H1 (cell line): ENCODE measurements around the gene OR52W1. TPM values are rescaled to one million over a fixed set of nuclear protein-coding genes. Genes with fewer than 3 reads are reported as not detected.

ENCODE experiments used
- CTCF ChIA-PET: fragments of 300-600 bp; sonication (Branson Sonifier 250); formaldehyde crosslinking; loops from one replicate; lab custom pipeline; 2021; ENCODE audit not compliant: partially characterized antibody; lab: Charles Lee
- POLR2A ChIA-PET: fragments of 300-600 bp; sonication (Branson Sonifier 250); formaldehyde crosslinking; loops from one replicate; lab custom pipeline; 2021; ENCODE audit warnings: inconsistent platforms; ENCODE audit not compliant: partially characterized antibody; lab: Charles Lee
- DNase-seq, 2 experiments: peaks; one replicate each; pipeline versions ENCODE4 v3.0.0 to v3.0.0-alpha.2; 2010 to 2022; ENCODE audit warnings: low spot score in 2 of 2, low read depth in 1 of 2, mixed read lengths in 1 of 2
- FAIRE-seq: peaks from 2 replicates; lab custom pipeline; 2011; peaks lifted over from hg19 to GRCh38; lab: Jason Lieb, UNC
- H2AFZ ChIP-seq: 2 replicates; pipeline ENCODE4 v1.8.1; 2012; ENCODE audit warnings: low read length, inconsistent platforms
- H2AK5ac ChIP-seq: 2 replicates; pipeline ENCODE4 v1.6.1; 2013; ENCODE audit warnings: low read depth, low read length
- H2BK120ac ChIP-seq: replicated peaks from 2 replicates; pipeline ENCODE3; 2013; ENCODE audit warnings: low read depth, low read length, inconsistent platforms
- H2BK12ac ChIP-seq: 2 replicates; pipeline ENCODE4 v1.6.1; 2013; ENCODE audit warnings: low read depth, low read length
- H2BK15ac ChIP-seq: 2 replicates; pipeline ENCODE4 v1.6.1; 2013; ENCODE audit warnings: low read length
- H2BK20ac ChIP-seq: 2 replicates; pipeline ENCODE4 v1.6.1; 2013; ENCODE audit warnings: low read length
- H2BK5ac ChIP-seq: 2 replicates; pipeline ENCODE4 v1.6.1; 2013; ENCODE audit warnings: low read depth, low read length
- H3K14ac ChIP-seq: 2 replicates; pipeline ENCODE4 v1.6.1; 2013; ENCODE audit warnings: inconsistent platforms; ENCODE audit not compliant: insufficient read length
- H3K18ac ChIP-seq: 2 replicates; pipeline ENCODE4 v1.6.1; 2013; ENCODE audit warnings: low read length; ENCODE audit errors: extremely low read depth
- H3K23ac ChIP-seq: 2 replicates; pipeline ENCODE4 v1.6.1; 2013; ENCODE audit warnings: inconsistent platforms; ENCODE audit not compliant: insufficient read length
- H3K23me2 ChIP-seq: 2 replicates; pipeline ENCODE4 v1.6.1; 2013; ENCODE audit warnings: low read depth, low read length
- H3K27ac ChIP-seq: 2 replicates; pipeline ENCODE4 v1.6.1; 2011; ENCODE audit warnings: low read depth, low read length, inconsistent platforms
- H3K27me3 ChIP-seq, 4 experiments: replicated peaks in 1 of 4; 1 replicate in 1 of 4; 2 replicates in 3 of 4; pipeline versions ENCODE4 v1.6.1 to v1.8.1; 2011 to 2013; ENCODE audit warnings: low read length in 3 of 4, mild to moderate bottlenecking in 3 of 4, inconsistent platforms in 2 of 4, mixed read lengths in 2 of 4, moderate library complexity in 1 of 4; ENCODE audit not compliant: control insufficient read depth in 3 of 4, insufficient read depth in 3 of 4; ENCODE audit errors: extremely low read depth in 1 of 4
- H3K36me3 ChIP-seq, 4 experiments: 2 replicates each; pipeline versions ENCODE4 v1.6.1 to v1.8.1; 2011 to 2013; ENCODE audit warnings: mild to moderate bottlenecking in 4 of 4, low read length in 3 of 4, moderate library complexity in 2 of 4, control low read depth in 1 of 4, inconsistent platforms in 1 of 4; ENCODE audit not compliant: insufficient read depth in 4 of 4, control insufficient read depth in 2 of 4
- H3K4ac ChIP-seq: replicated peaks from 2 replicates; pipeline ENCODE3; 2013; ENCODE audit warnings: low read length, low read depth, mixed read lengths, inconsistent platforms; ENCODE audit not compliant: insufficient read length
- H3K4me1 ChIP-seq, 4 experiments: replicated peaks in 1 of 4; 1 replicate in 1 of 4; 2 replicates in 3 of 4; pipeline versions ENCODE4 v1.6.1 to v1.8.1; 2011 to 2013; ENCODE audit warnings: low read length in 3 of 4, inconsistent platforms in 2 of 4, mixed read lengths in 1 of 4; ENCODE audit not compliant: insufficient read depth in 4 of 4, control insufficient read depth in 3 of 4
- H3K4me2 ChIP-seq, 2 experiments: 2 replicates each; pipeline versions ENCODE4 v1.6.1 to v1.8.1; 2011 to 2013; ENCODE audit warnings: low read depth in 2 of 2, low read length in 2 of 2, control low read depth in 1 of 2, inconsistent platforms in 1 of 2, mild to moderate bottlenecking in 1 of 2; ENCODE audit not compliant: insufficient read depth in 1 of 2
- H3K4me3 ChIP-seq, 4 experiments: fragments of 200-600, 300-600 bp in 1 of 4; sonication (generic), shearing (Covaris generic), sonication (Bioruptor Twin) in 1 of 4; 2 replicates each; pipeline versions ENCODE4 v1.5.1 to v1.8.1; 2011 to 2016; ENCODE audit warnings: low read length in 4 of 4, low read depth in 3 of 4, control low read depth in 2 of 4, inconsistent platforms in 2 of 4, mild to moderate bottlenecking in 2 of 4, mixed read lengths in 1 of 4, moderate library complexity in 1 of 4; ENCODE audit not compliant: insufficient read depth in 2 of 4; ENCODE audit errors: extremely low read depth in 1 of 4
- H3K56ac ChIP-seq: replicated peaks from 2 replicates; pipeline ENCODE3; 2013; ENCODE audit warnings: low read depth, mild to moderate bottlenecking, mixed read lengths, low read length, inconsistent platforms; ENCODE audit not compliant: insufficient read length
- H3K79me1 ChIP-seq: 2 replicates; pipeline ENCODE4 v1.6.1; 2013; ENCODE audit warnings: low read depth, low read length, control low read depth
- H3K79me2 ChIP-seq, 2 experiments: 2 replicates each; pipeline versions ENCODE4 v1.6.1 to v1.8.1; 2012 to 2013; ENCODE audit warnings: low read length in 2 of 2, mild to moderate bottlenecking in 2 of 2, inconsistent platforms in 1 of 2; ENCODE audit not compliant: insufficient read depth in 2 of 2, control insufficient read depth in 1 of 2
- H3K9ac ChIP-seq, 4 experiments: replicated peaks in 1 of 4; 1 replicate in 1 of 4; 2 replicates in 3 of 4; pipeline versions ENCODE4 v1.6.1 to v1.8.1; 2011 to 2013; ENCODE audit warnings: low read depth in 3 of 4, low read length in 3 of 4, control low read depth in 2 of 4, mild to moderate bottlenecking in 2 of 4, moderate library complexity in 2 of 4, inconsistent platforms in 1 of 4; ENCODE audit errors: extremely low read depth in 1 of 4
- H3K9me3 ChIP-seq, 2 experiments: 2 replicates each; pipeline versions ENCODE4 v1.6.1 to v1.8.1; 2012 to 2013; ENCODE audit warnings: mild to moderate bottlenecking in 2 of 2, moderate library complexity in 2 of 2, control low read depth in 1 of 2, inconsistent platforms in 1 of 2, low read depth in 1 of 2, low read length in 1 of 2, mixed read lengths in 1 of 2; ENCODE audit not compliant: insufficient read depth in 2 of 2
- H4K20me1 ChIP-seq, 2 experiments: replicated peaks in 1 of 2; 2 replicates each; pipeline versions ENCODE3 to v1.8.1; 2011 to 2013; ENCODE audit warnings: inconsistent platforms in 2 of 2, low read length in 2 of 2, mild to moderate bottlenecking in 1 of 2; ENCODE audit not compliant: insufficient read depth in 2 of 2, control insufficient read depth in 1 of 2
- H4K5ac ChIP-seq: 2 replicates; pipeline ENCODE4 v1.6.1; 2013; ENCODE audit warnings: low read length, low read depth, mixed read lengths, inconsistent platforms; ENCODE audit not compliant: insufficient read length
- H4K8ac ChIP-seq: 2 replicates; pipeline ENCODE4 v1.8.0; 2013; ENCODE audit warnings: mild to moderate bottlenecking, moderate library complexity, low read length, inconsistent platforms; ENCODE audit not compliant: insufficient read depth; ENCODE audit errors: extremely low read depth
- H4K91ac ChIP-seq: replicated peaks from 2 replicates; pipeline ENCODE3; 2013; ENCODE audit warnings: low read length, mixed read lengths, inconsistent platforms; ENCODE audit not compliant: insufficient read length
- CBX5 ChIP-seq: fragments of 300-800, 300-1000 bp; sonication (generic); IDR thresholded peaks from 2 replicates; pipeline ENCODE4 v1.7.1; 2016; ENCODE audit warnings: antibody characterized with exemption, low read length, low read depth
- CTCF ChIP-seq, 3 experiments: IDR thresholded peaks; 1 replicate in 2 of 3; 2 replicates in 1 of 3; pipeline versions ENCODE4 v1.5.1 to v1.6.1; 2011; ENCODE audit warnings: low read length in 3 of 3, mild to moderate bottlenecking in 3 of 3, inconsistent platforms in 2 of 3, low read depth in 1 of 3, moderate library complexity in 1 of 3; ENCODE audit not compliant: insufficient read depth in 1 of 3; ENCODE audit errors: control extremely low read depth in 1 of 3
- E2F6 ChIP-seq: IDR thresholded peaks from 2 replicates; pipeline ENCODE4 v1.6.1; 2012; ENCODE audit warnings: inconsistent platforms
- EP300 ChIP-seq, 2 experiments: IDR thresholded peaks; 1 replicate in 1 of 2; 2 replicates in 1 of 2; pipeline ENCODE4 v1.6.1; 2011 to 2012; ENCODE audit warnings: low read depth in 2 of 2, low read length in 2 of 2, mild to moderate bottlenecking in 2 of 2, borderline replicate concordance in 1 of 2, inconsistent platforms in 1 of 2, moderate library complexity in 1 of 2
- JUN ChIP-seq: IDR thresholded peaks from 2 replicates; pipeline ENCODE4 v1.6.1; 2011; ENCODE audit warnings: low read depth, mild to moderate bottlenecking, improper control_type of control experiment, low read length
- NANOG ChIP-seq: IDR thresholded peaks from 2 replicates; pipeline ENCODE4 v1.6.1; 2011; ENCODE audit warnings: low read length, low read depth, mild to moderate bottlenecking, inconsistent platforms; ENCODE audit not compliant: insufficient read depth, poor library complexity, severe bottlenecking
- POLR2A ChIP-seq, 2 experiments: IDR thresholded peaks; 1 replicate in 1 of 2; 2 replicates in 1 of 2; pipeline ENCODE4 v1.6.1; 2011; ENCODE audit warnings: low read depth in 2 of 2, low read length in 2 of 2, mild to moderate bottlenecking in 2 of 2; ENCODE audit errors: control extremely low read depth in 1 of 2
- RNF2 ChIP-seq: fragments of 200-900, 300-1000 bp; sonication (generic); IDR thresholded peaks from 2 replicates; pipeline ENCODE4 v1.7.1; 2016; ENCODE audit warnings: borderline replicate concordance, low read depth, mild to moderate bottlenecking, antibody characterized with exemption, low read length; ENCODE audit not compliant: poor library complexity, severe bottlenecking; ENCODE audit errors: missing control alignments
- TAF1 ChIP-seq: IDR thresholded peaks from 2 replicates; pipeline ENCODE4 v1.6.1; 2011; ENCODE audit warnings: mild to moderate bottlenecking, low read depth, low read length
- ZNF274 ChIP-seq: IDR thresholded peaks from 2 replicates; pipeline ENCODE4 v1.7.0; 2012; ENCODE audit warnings: low read length, borderline replicate concordance; ENCODE audit errors: extremely low read depth
- WGBS, 2 experiments: shearing (Covaris generic) in 1 of 2; methylation state at CpG; one replicate each; pipeline versions ENCODE4 v1.1.6 to v1.1.7; 2013 to 2015; ENCODE audit warnings: low lambda C conversion rate in 2 of 2, mixed read lengths in 2 of 2, inconsistent platforms in 1 of 2, low coverage in 1 of 2, missing lambda C conversion rate in 1 of 2; ENCODE audit not compliant: insufficient replicate concordance in 2 of 2, insufficient coverage in 1 of 2, insufficient read length in 1 of 2; ENCODE audit errors: extremely low coverage in 1 of 2, missing lambda C conversion rate in 1 of 2; 5-methylcytosine and 5-hydroxymethylcytosine counted together
- polyA plus RNA-seq, 7 experiments: library from polyadenylated mRNA; depleted of rRNA in 3 of 7; stranded (reverse) in 5 of 7; unstranded in 2 of 7; fragments of >200 nt in 5 of 7; fragments of 200-250 nt in 2 of 7; gene quantifications; 1 replicate in 5 of 7; 2 replicates in 1 of 7; 4 replicates in 1 of 7; pipeline versions ENCODE4 v1.2.1 to v1.2.3, GENCODE V29; 2011 to 2013; ENCODE audit warnings: missing spikeins in 2 of 7, mixed read lengths in 2 of 7
- total RNA-seq: library from RNA; stranded (reverse); fragmentation: NEBNext Ultra II Directional; extraction: Animal tissue kit (Norgen Biotek cat#: 25700); gene quantifications from 2 replicates; pipeline ENCODE4 v1.2.1, GENCODE V29; 2021

OR52W1 gene
- total and polyA plus RNA-seq, 2 of the 8 experiments (the other 6 are each of a cell fraction or from before 2014, with no cell fraction given): not detected

GRCh38 chr11:6175440-6175839 is 23.6 kb upstream of the OR52W1 start:
- FAIRE-seq: no peak
- CTCF ChIA-PET: interaction anchor here (1.0 to 1.2 kb wide), 2 partner anchors 142 to 188 kb away, joined by 3 to 4 read pairs; no protein-coding TSS in a partner anchor
- WGBS, 2 experiments: 89% methylated on average over 2 of the region's 2 CpGs; no CpG with 5 or more reads in 1 of the 2 experiments
- TF ChIP-seq POLR2A (IDR thresholded peaks at IDR 0.05; ENCODE audit: control extremely low read depth in 1 of 2, low read depth in 2 of 2, low read length in 2 of 2) (no peak), NANOG (no peak), EP300 (IDR thresholded peaks at IDR 0.05; ENCODE audit: borderline replicate concordance in 1 of 2, low read depth in 2 of 2, low read length in 2 of 2) (no peak), CBX5 (no peak), JUN (no peak), E2F6 (no peak), RNF2 (no peak), ZNF274 (no peak), CTCF (IDR thresholded peaks at IDR 0.05; ENCODE audit: control extremely low read depth in 1 of 3, insufficient read depth in 1 of 3, low read depth in 1 of 3, low read length in 3 of 3) (no peak), TAF1 (no peak)

More at GRCh38 chr11:6175440-6175839, 23.6 kb upstream of the OR52W1 start:
- no peak overlapping the region for H4K91ac ChIP-seq
- H4K20me1 ChIP-seq: no peaks in the 10 kb centered on the region
- no peaks in the 10 kb centered on the region for H3K79me2 ChIP-seq
- no peak overlapping the region for H2BK20ac ChIP-seq
- no peak overlapping the region for H3K27ac ChIP-seq
- H2AK5ac ChIP-seq: no peak overlapping the region
- H3K23ac ChIP-seq: no peak overlapping the region
- POLR2A ChIA-PET: no interaction called here
- H3K4me3 ChIP-seq: no peak overlapping the region
- no peak overlapping the region for H2BK120ac ChIP-seq
- no peak overlapping the region for H3K9ac ChIP-seq
- H2BK15ac ChIP-seq: no peak overlapping the region
- DNase-seq: no peak
- H4K5ac ChIP-seq: no peak overlapping the region
- no peak overlapping the region for H3K18ac ChIP-seq
- H3K14ac ChIP-seq: no peak overlapping the region
- H3K23me2 ChIP-seq: no peaks in the 10 kb centered on the region; the same call in 1 of the 2 replicates
- no peak overlapping the region for H3K56ac ChIP-seq
- H3K36me3 ChIP-seq: no peaks in the 10 kb centered on the region; a peak in 1 of 8 replicates
- H3K27me3 ChIP-seq: no peaks in the 10 kb centered on the region
- H3K79me1 ChIP-seq: no peaks in the 10 kb centered on the region
- no peak overlapping the region for H4K8ac ChIP-seq
- no peaks in the 10 kb centered on the region for H3K4me1 ChIP-seq
- H2BK12ac ChIP-seq: no peak overlapping the region
- H3K4ac ChIP-seq: no peak overlapping the region
- H3K4me2 ChIP-seq: no peak overlapping the region
- H3K9me3 ChIP-seq: peaks cover 0 to 5% of the 10 kb centered on the region in 2 experiments; a peak in 1 of 4 replicates
- no peak overlapping the region for H2BK5ac ChIP-seq
- H2AFZ ChIP-seq: no peak overlapping the region
